GM23338 (cell line): ENCODE data around the gene DHRS13. TPM values are rescaled to one million over a fixed set of nuclear protein-coding genes. Genes with fewer than 3 reads are reported as not detected.

ENCODE experiments used
- ATAC-seq: fragments of 200-7000 bp; cut with Tn5 transposase; 3 replicates; pipeline ENCODE4 v1.9.1; 2020
- DNase-seq: peaks from one replicate; pipeline ENCODE4 v3.0.0-alpha.2; 2015; ENCODE audit warnings: low spot score
- H2AFZ ChIP-seq: fragments of 200-600 bp; sonication (generic); 2 replicates; pipeline ENCODE4 v1.8.0; 2016; ENCODE audit warnings: antibody characterized with exemption, mild to moderate bottlenecking, moderate library complexity
- H3F3A ChIP-seq: fragments of 200-600 bp; sonication (generic); replicated peaks from 2 replicates; pipeline ENCODE4 v1.8.0; 2017; ENCODE audit warnings: antibody characterized with exemption, mixed run types, low read depth
- H3K27ac ChIP-seq: fragments of 200-600 bp; sonication (generic); 2 replicates; pipeline ENCODE4 v1.6.1; 2016; ENCODE audit warnings: low read depth
- H3K27me3 ChIP-seq: fragments of 200-600 bp; sonication (generic); 2 replicates; pipeline ENCODE4 v1.8.0; 2016; ENCODE audit warnings: mild to moderate bottlenecking, mixed run types, moderate library complexity; ENCODE audit not compliant: insufficient read depth
- H3K36me3 ChIP-seq: fragments of 200-600 bp; sonication (generic); 2 replicates; pipeline ENCODE4 v1.8.0; 2016; ENCODE audit warnings: mild to moderate bottlenecking; ENCODE audit not compliant: insufficient read depth
- H3K4me1 ChIP-seq: fragments of 200-600 bp; sonication (generic); 2 replicates; pipeline ENCODE4 v1.8.0; 2016; ENCODE audit warnings: mild to moderate bottlenecking, moderate library complexity; ENCODE audit not compliant: insufficient read depth
- H3K4me2 ChIP-seq: fragments of 200-600 bp; sonication (generic); 2 replicates; pipeline ENCODE4 v1.7.1; 2017; ENCODE audit warnings: mixed run types
- H3K4me3 ChIP-seq: fragments of 200-600 bp; sonication (generic); 2 replicates; pipeline ENCODE4 v1.6.1; 2016; ENCODE audit warnings: mixed run types
- H3K79me2 ChIP-seq: fragments of 200-600 bp; sonication (generic); replicated peaks from 2 replicates; pipeline ENCODE4 v1.8.0; 2017; ENCODE audit warnings: mild to moderate bottlenecking; ENCODE audit not compliant: insufficient read depth
- H3K9me2 ChIP-seq: fragments of 200-600 bp; sonication (generic); 2 replicates; pipeline ENCODE4 v1.8.0; 2017; ENCODE audit not compliant: insufficient read depth
- H4K20me1 ChIP-seq: fragments of 200-600 bp; sonication (generic); replicated peaks from 2 replicates; pipeline ENCODE4 v1.8.0; 2017; ENCODE audit warnings: mild to moderate bottlenecking; ENCODE audit not compliant: insufficient read depth
- H3K27ac Mint-ChIP-seq: 2 replicates; pipeline ENCODE4 v1.8.0; 2020; ENCODE audit warnings: inconsistent platforms, mild to moderate bottlenecking, moderate library complexity, mixed read lengths
- H3K27me3 Mint-ChIP-seq: 3 replicates; pipeline ENCODE4 v1.8.0; 2022; ENCODE audit warnings: low read depth, mild to moderate bottlenecking, moderate library complexity, mixed read lengths, inconsistent platforms; ENCODE audit not compliant: insufficient read depth, poor library complexity
- H3K36me3 Mint-ChIP-seq: 3 replicates; pipeline ENCODE4 v1.8.0; 2021; ENCODE audit warnings: low read depth, mild to moderate bottlenecking, inconsistent platforms, moderate library complexity, mixed read lengths
- H3K4me1 Mint-ChIP-seq: 3 replicates; pipeline ENCODE4 v1.8.0; 2020; ENCODE audit warnings: mild to moderate bottlenecking, inconsistent platforms, mixed read lengths
- H3K4me3 Mint-ChIP-seq: 3 replicates; pipeline ENCODE4 v1.8.0; 2021; ENCODE audit warnings: moderate library complexity, mild to moderate bottlenecking, inconsistent platforms, mixed read lengths
- H3K9me3 Mint-ChIP-seq: 3 replicates; pipeline ENCODE4 v1.8.0; 2020; ENCODE audit warnings: moderate library complexity, mild to moderate bottlenecking, inconsistent platforms, mixed read lengths
- EZH2 ChIP-seq: fragments of 200-600 bp; sonication (generic); IDR thresholded peaks from one replicate; pipeline ENCODE4 v1.8.0; 2017; ENCODE audit warnings: antibody characterized with exemption, mild to moderate bottlenecking, low read depth; ENCODE audit not compliant: unreplicated experiment
- POLR2AphosphoS5 ChIP-seq: IDR thresholded peaks from 2 replicates; pipeline ENCODE4 v1.6.1; 2016; ENCODE audit warnings: antibody characterized with exemption, low read depth
- STAT1 ChIP-seq: IDR thresholded peaks from one replicate; pipeline ENCODE4 v1.6.1; 2016; ENCODE audit warnings: antibody characterized with exemption; ENCODE audit not compliant: unreplicated experiment
- ZNF114 ChIP-seq: fragments of 250-450 bp; sonication (Bioruptor Pico); IDR thresholded peaks from 2 replicates; pipeline ENCODE4 v1.5.0; 2020; ENCODE audit warnings: mild to moderate bottlenecking, moderate library complexity
- ZNF462 ChIP-seq: fragments of 250-450 bp; sonication (Bioruptor Pico); IDR thresholded peaks from 2 replicates; pipeline ENCODE4 v1.5.0; 2020; ENCODE audit warnings: mild to moderate bottlenecking, moderate library complexity
- polyA plus RNA-seq: library from polyadenylated mRNA; unstranded; fragments of >200 nt; fragmentation: Nextera tagmentation; extraction: Ambion mirVana; gene quantifications from 2 replicates; pipeline ENCODE4 v1.2.1, GENCODE V29; 2016
- total RNA-seq: library from RNA; depleted of rRNA; stranded (reverse); fragments of >200 nt; shearing (Covaris generic); gene quantifications from 2 replicates; pipeline ENCODE4 v1.2.3, GENCODE V29; 2014
- TF ChIP-seq, protein P1 (sequence below), 2 experiments: fragments of 200-600 bp in 1 of 2; sonication (generic) in 1 of 2; conservative IDR thresholded peaks; 2 replicates each; pipeline versions ENCODE4 v1.5.1 to v1.6.1; 2016 to 2017; ENCODE audit warnings: antibody characterized with exemption in 2 of 2, low read depth in 2 of 2, mild to moderate bottlenecking in 2 of 2, moderate library complexity in 1 of 2

DHRS13 gene
- total and polyA plus RNA-seq, 2 experiments from 2014 or later = 5.4 to 34.2 TPM

GRCh38 chr17:28940675-28941074 is 37.8 kb upstream of the DHRS13 start (continued):
- TF ChIP-seq ZNF462 (CRISPR knock-in tag) (no peak), POLR2AphosphoS5 (no peak)

DNA sequence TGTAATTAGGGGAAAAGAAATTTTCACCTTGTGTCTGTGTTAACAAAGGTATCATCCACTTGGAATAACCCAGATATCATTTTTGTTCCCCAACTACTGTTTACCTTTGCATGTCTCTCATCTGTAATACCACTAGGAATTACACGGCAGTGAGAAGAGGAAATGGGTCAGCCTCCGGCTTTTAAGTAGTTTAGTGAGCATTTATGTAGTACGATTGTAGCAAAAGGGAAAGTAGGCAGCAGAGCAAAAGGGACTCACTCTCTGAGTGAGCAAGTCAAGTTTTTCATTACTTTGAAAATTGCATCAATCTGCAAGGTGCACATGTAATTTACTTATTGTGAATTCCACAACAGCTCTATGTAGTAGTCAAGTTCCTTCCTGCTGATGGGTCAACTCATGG is 37.3 kb upstream of the DHRS13 start:
- peaks cover 100% of the 10 kb centered on the region for H3K79me2 ChIP-seq
- no peaks in the 10 kb centered on the region for H3K9me2 ChIP-seq
- H2AFZ ChIP-seq = no peak overlapping the region
- ATAC-seq (no peak), DNase-seq (no peak)
- H3K9me3 Mint-ChIP-seq = no peaks in the 10 kb centered on the region
- H3K4me1 ChIP-seq = peaks cover 55% of the 10 kb centered on the region
- peaks cover 59% of the 10 kb centered on the region for H3K4me1 Mint-ChIP-seq
- H3K4me3 Mint-ChIP-seq = no peak overlapping the region
- no peaks in the 10 kb centered on the region for H3K27me3 ChIP-seq
- peaks cover 30% of the 10 kb centered on the region for H3K36me3 Mint-ChIP-seq
- H3F3A ChIP-seq = peaks cover 16% of the 10 kb centered on the region
- H3K27me3 Mint-ChIP-seq = no peaks in the 10 kb centered on the region
- no peak overlapping the region for H3K27ac Mint-ChIP-seq
- H3K4me2 ChIP-seq = no peak overlapping the region; the same call in 1 of the 2 replicates
- peaks cover 15% of the 10 kb centered on the region; the same call in 1 of the 2 replicates for H3K36me3 ChIP-seq
- peaks cover 72% of the 10 kb centered on the region for H4K20me1 ChIP-seq
- no peak overlapping the region for H3K4me3 ChIP-seq
- H3K27ac ChIP-seq = peak overlapping the region; percentile 71
- no peak for TF ChIP-seq STAT1
- no peak for TF ChIP-seq POLR2AphosphoS5
- TF ChIP-seq, protein P1, sequence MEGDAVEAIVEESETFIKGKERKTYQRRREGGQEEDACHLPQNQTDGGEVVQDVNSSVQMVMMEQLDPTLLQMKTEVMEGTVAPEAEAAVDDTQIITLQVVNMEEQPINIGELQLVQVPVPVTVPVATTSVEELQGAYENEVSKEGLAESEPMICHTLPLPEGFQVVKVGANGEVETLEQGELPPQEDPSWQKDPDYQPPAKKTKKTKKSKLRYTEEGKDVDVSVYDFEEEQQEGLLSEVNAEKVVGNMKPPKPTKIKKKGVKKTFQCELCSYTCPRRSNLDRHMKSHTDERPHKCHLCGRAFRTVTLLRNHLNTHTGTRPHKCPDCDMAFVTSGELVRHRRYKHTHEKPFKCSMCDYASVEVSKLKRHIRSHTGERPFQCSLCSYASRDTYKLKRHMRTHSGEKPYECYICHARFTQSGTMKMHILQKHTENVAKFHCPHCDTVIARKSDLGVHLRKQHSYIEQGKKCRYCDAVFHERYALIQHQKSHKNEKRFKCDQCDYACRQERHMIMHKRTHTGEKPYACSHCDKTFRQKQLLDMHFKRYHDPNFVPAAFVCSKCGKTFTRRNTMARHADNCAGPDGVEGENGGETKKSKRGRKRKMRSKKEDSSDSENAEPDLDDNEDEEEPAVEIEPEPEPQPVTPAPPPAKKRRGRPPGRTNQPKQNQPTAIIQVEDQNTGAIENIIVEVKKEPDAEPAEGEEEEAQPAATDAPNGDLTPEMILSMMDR (conservative IDR thresholded peaks at IDR 0.05; ENCODE audit: low read depth in 2 of 2) = no peak
- no peak for TF ChIP-seq ZNF114 (CRISPR knock-in tag)
- TF ChIP-seq ZNF462 (CRISPR knock-in tag) = no peak
- TF ChIP-seq EZH2 = no peak
